ENCODE measurements around the gene SLIT1.

DNA sequence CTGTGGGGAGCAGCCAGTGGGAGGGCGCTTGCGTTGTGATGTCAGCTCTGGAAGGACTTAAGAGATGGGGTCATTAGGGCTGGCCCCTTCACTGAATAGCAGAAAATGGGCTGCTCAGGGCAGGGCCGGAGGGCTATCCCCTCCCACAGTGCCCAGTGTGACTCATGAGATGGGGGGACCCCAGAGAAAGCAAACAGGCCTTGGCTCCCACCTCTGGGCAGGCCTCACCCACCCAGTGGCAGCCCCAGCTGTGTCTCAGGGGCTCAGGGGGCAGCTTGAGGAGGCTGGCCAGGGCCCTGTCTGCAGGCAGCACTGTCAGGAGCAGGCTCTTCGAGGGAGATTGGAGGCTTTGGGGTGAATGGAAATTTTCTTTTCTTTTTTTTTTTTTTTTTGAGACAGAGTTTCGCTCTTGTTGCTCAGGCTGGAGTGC is 168.3 kb downstream of the SLIT1 start:
- TF ChIP-seq, protein P1, sequence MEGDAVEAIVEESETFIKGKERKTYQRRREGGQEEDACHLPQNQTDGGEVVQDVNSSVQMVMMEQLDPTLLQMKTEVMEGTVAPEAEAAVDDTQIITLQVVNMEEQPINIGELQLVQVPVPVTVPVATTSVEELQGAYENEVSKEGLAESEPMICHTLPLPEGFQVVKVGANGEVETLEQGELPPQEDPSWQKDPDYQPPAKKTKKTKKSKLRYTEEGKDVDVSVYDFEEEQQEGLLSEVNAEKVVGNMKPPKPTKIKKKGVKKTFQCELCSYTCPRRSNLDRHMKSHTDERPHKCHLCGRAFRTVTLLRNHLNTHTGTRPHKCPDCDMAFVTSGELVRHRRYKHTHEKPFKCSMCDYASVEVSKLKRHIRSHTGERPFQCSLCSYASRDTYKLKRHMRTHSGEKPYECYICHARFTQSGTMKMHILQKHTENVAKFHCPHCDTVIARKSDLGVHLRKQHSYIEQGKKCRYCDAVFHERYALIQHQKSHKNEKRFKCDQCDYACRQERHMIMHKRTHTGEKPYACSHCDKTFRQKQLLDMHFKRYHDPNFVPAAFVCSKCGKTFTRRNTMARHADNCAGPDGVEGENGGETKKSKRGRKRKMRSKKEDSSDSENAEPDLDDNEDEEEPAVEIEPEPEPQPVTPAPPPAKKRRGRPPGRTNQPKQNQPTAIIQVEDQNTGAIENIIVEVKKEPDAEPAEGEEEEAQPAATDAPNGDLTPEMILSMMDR (IDR thresholded peaks at IDR 0.05; ENCODE audit: insufficient read depth, low read length, poor library complexity, severe bottlenecking), result no peak
- no peak for TF ChIP-seq EZH2phosphoT487 (conservative IDR thresholded peaks at IDR 0.05; ENCODE audit: low read length)

Measured in SU-DHL-6 (cell line).